Osteocyte (in vitro differentiated cells): ENCODE measurements around the gene ACTMAP. TPM values are rescaled to one million over a fixed set of nuclear protein-coding genes. Genes with fewer than 3 reads are reported as not detected.

Source experiments
- DNase-seq: peaks from one replicate; pipeline ENCODE4 v3.0.0; 2021; ENCODE audit warnings: mixed read lengths; ENCODE audit not compliant: unreplicated experiment; ENCODE audit errors: extremely low spot score
- H3K27ac Mint-ChIP-seq: one replicate; pipeline ENCODE4 v1.8.0; 2021; ENCODE audit warnings: mild to moderate bottlenecking, mixed read lengths; ENCODE audit not compliant: unreplicated experiment
- H3K27me3 Mint-ChIP-seq: one replicate; pipeline ENCODE4 v1.8.0; 2021; ENCODE audit warnings: mixed read lengths; ENCODE audit not compliant: unreplicated experiment
- H3K36me3 Mint-ChIP-seq: one replicate; pipeline ENCODE4 v1.8.0; 2021; ENCODE audit warnings: mixed read lengths; ENCODE audit not compliant: unreplicated experiment
- H3K4me1 Mint-ChIP-seq: one replicate; pipeline ENCODE4 v1.8.0; 2021; ENCODE audit warnings: mixed read lengths; ENCODE audit not compliant: unreplicated experiment
- H3K4me3 Mint-ChIP-seq: one replicate; pipeline ENCODE4 v1.8.0; 2021; ENCODE audit warnings: mild to moderate bottlenecking, moderate library complexity, mixed read lengths; ENCODE audit not compliant: unreplicated experiment
- H3K9me3 Mint-ChIP-seq: one replicate; pipeline ENCODE4 v1.8.0; 2021; ENCODE audit warnings: mixed read lengths; ENCODE audit not compliant: unreplicated experiment
- CTCF ChIP-seq: fragments of 200-600 bp; sonication (generic); IDR thresholded peaks from 2 replicates; pipeline ENCODE4 v1.5.0; 2021; ENCODE audit warnings: antibody characterized with exemption, mild to moderate bottlenecking, moderate library complexity
- total RNA-seq: library from RNA; stranded (reverse); gene quantifications from 2 replicates; pipeline ENCODE4 v1.2.1, GENCODE V29; 2021

Gene ACTMAP
- total RNA-seq, 1 donor from 2014 or later, result 14.6 TPM

GRCh38 chr19:40693896-40694295 is 56.4 kb downstream of the ACTMAP start:
- Mint-ChIP-seq H3K36me3 (peaks cover 2% of the 10 kb centered on the region), H3K27ac (no peak overlapping the region), H3K4me1 (peaks cover 6% of the 10 kb centered on the region), H3K4me3 (no peak overlapping the region), H3K9me3 (no peaks in the 10 kb centered on the region), H3K27me3 (no peaks in the 10 kb centered on the region)
- TF ChIP-seq CTCF, result no peak
- DNase-seq, result no peak

GRCh38 chr19:40693150-40693788 is 57.0 kb downstream of the ACTMAP start:
- H3K4me1 Mint-ChIP-seq, result peaks cover 6% of the 10 kb centered on the region

GRCh38 chr19:40692212-40692551 is 58.1 kb downstream of the ACTMAP start:
- no peaks in the 10 kb centered on the region for H3K27me3 Mint-ChIP-seq
- H3K27ac Mint-ChIP-seq, result peak overlapping the region; percentile 13
- no peak for DNase-seq
- no peaks in the 10 kb centered on the region for H3K9me3 Mint-ChIP-seq
- no peak for TF ChIP-seq CTCF
- no peaks in the 10 kb centered on the region for H3K36me3 Mint-ChIP-seq
- H3K4me3 Mint-ChIP-seq, result no peak overlapping the region
- H3K4me1 Mint-ChIP-seq, result peaks cover 6% of the 10 kb centered on the region

More at GRCh38 chr19:40693150-40693788, 57.0 kb downstream of the ACTMAP start:
- no peak for DNase-seq
- H3K9me3 Mint-ChIP-seq, result no peaks in the 10 kb centered on the region
- H3K4me3 Mint-ChIP-seq, result no peak overlapping the region
- peaks cover 2% of the 10 kb centered on the region for H3K36me3 Mint-ChIP-seq
- H3K27me3 Mint-ChIP-seq, result no peaks in the 10 kb centered on the region
- H3K27ac Mint-ChIP-seq, result no peak overlapping the region
- no peak for TF ChIP-seq CTCF

- no peak for TF ChIP-seq CTCF
- H3K27me3 Mint-ChIP-seq, result no peaks in the 10 kb centered on the region
- no peaks in the 10 kb centered on the region for H3K9me3 Mint-ChIP-seq
- no peaks in the 10 kb centered on the region for H3K36me3 Mint-ChIP-seq
- H3K4me1 Mint-ChIP-seq, result peaks cover 6% of the 10 kb centered on the region
- DNase-seq, result no peak
- H3K4me3 Mint-ChIP-seq, result no peak overlapping the region
- peak overlapping the region; percentile 98 for H3K27ac Mint-ChIP-seq
These were observed 58.7 kb downstream of the ACTMAP start for GRCh38 chr19:40691421-40692211.

Other genes with a start within 250 kb of the ACTMAP start
- 53.3 and 53.8 TPM in 2 replicates for gene SHKBP1, start 173.6 kb downstream of the ACTMAP start, total RNA-seq
- gene LTBP4, start 149.1 kb downstream of the ACTMAP start, total RNA-seq, result 85.9 and 93.6 TPM in 2 replicates
- gene NUMBL, start 59.8 kb downstream of the ACTMAP start, total RNA-seq, result 63.2 and 67.1 TPM in 2 replicates
- 33.8 and 42.0 TPM in 2 replicates for gene COQ8B, start 33.6 kb downstream of the ACTMAP start, total RNA-seq
- gene ITPKC, start 33.4 kb downstream of the ACTMAP start, total RNA-seq, result 10.9 and 12.0 TPM in 2 replicates
- 48.0 and 53.2 TPM in 2 replicates for gene SNRPA, start 726 bp upstream of the ACTMAP start, total RNA-seq
- gene MIA, start 25.0 kb upstream of the ACTMAP start, total RNA-seq, result 2.0 TPM in 1 of 2 replicates, not detected in the other
- gene RAB4B, start 27.8 kb upstream of the ACTMAP start, total RNA-seq, result 19.7 and 20.4 TPM in 2 replicates
- 94.3 and 104 TPM in 2 replicates for gene EGLN2, start 48.7 kb upstream of the ACTMAP start, total RNA-seq
- not detected in 2 replicates for gene CYP2A6, start 100.0 kb upstream of the ACTMAP start, total RNA-seq
- not detected in 2 replicates for gene CYP2A7, start 131.8 kb upstream of the ACTMAP start, total RNA-seq
- not detected in 2 replicates for gene CYP2B6, start 240.8 kb upstream of the ACTMAP start, total RNA-seq